Frontal cortex (tissue), 4 donors: ENCODE measurements around the gene UTP14A. TPM values are rescaled to one million over a fixed set of nuclear protein-coding genes. Genes with fewer than 3 reads are reported as not detected.
"Not testable (repeated sequence)": the region's sequence is repeated elsewhere in the genome, so short reads cannot be mapped to it uniquely, and the experiment has no call there.

Experiments used
- DNase-seq, 2 donors: peaks; one replicate each; pipeline ENCODE4 v3.0.0; 2012; ENCODE audit warnings: low spot score in 2 of 2
- FAIRE-seq: peaks from 2 replicates; lab custom pipeline; 2012; peaks lifted over from hg19 to GRCh38; lab: Jason Lieb, UNC
- total RNA-seq: library from RNA; depleted of rRNA; stranded (reverse); fragments of >200 nt; gene quantifications from one replicate; pipeline ENCODE4 v1.2.3, GENCODE V29; 2014
- donor health status: control.
- donor health status: control.
- donor health status: control.

The UTP14A gene
- total RNA-seq = 11.0 TPM

GRCh38 chrX:129905787-129906580 lies at the start of gene UTP14A:
Gene UTP14A (plus strand): TSS chrX:129906164. CDS start chrX:129906211, 47 bp downstream.
- FAIRE-seq (no peak), DNase-seq (peak; percentile 33 to 63)

GRCh38 chrX:129859134-129859533 lies 46.8 kb upstream of the UTP14A start:
- FAIRE-seq, DNase-seq: not testable (repeated sequence)

GRCh38 chrX:129866321-129866720 lies 39.6 kb upstream of the UTP14A start:
- not testable (repeated sequence) for FAIRE-seq, DNase-seq

GRCh38 chrX:129872524-129872923 lies 33.4 kb upstream of the UTP14A start:
- DNase-seq (no peak), FAIRE-seq (no peak)

GRCh38 chrX:129875669-129876068 lies 30.3 kb upstream of the UTP14A start:
- FAIRE-seq (no peak), DNase-seq (no peak)

- DNase-seq (no peak), FAIRE-seq (no peak)
These were observed 29.1 kb upstream of the UTP14A start for GRCh38 chrX:129876771-129877305.

- no peak for DNase-seq
- no peak for FAIRE-seq
These were observed 28.6 kb upstream of the UTP14A start for GRCh38 chrX:129877401-129877800.

- no peak for FAIRE-seq
- DNase-seq = no peak
These were observed 5.9 kb upstream of the UTP14A start for GRCh38 chrX:129900054-129900453.

- no peak for FAIRE-seq
These were observed 2.7 kb downstream of the UTP14A start for GRCh38 chrX:129908636-129909035.

GRCh38 chrX:129925305-129926092 lies 19.5 kb downstream of the UTP14A start:
- DNase-seq (peak in 1 of 2 donors; percentile 31), FAIRE-seq (no peak)

More at GRCh38 chrX:129908636-129909035, 2.7 kb downstream of the UTP14A start:
- DNase-seq = no peak

- DNase-seq = no peak
- no peak for FAIRE-seq
These were observed 25.0 kb downstream of the UTP14A start for GRCh38 chrX:129930941-129931410.

GRCh38 chrX:129931411-129932015 lies 25.5 kb downstream of the UTP14A start:
- FAIRE-seq = no peak

GRCh38 chrX:129932016-129932820 lies 26.3 kb downstream of the UTP14A start:
- FAIRE-seq = no peak
- peak; percentile 79 to 88 for DNase-seq

More at GRCh38 chrX:129931411-129932015, 25.5 kb downstream of the UTP14A start:
- DNase-seq = peak; percentile 80 to 83

GRCh38 chrX:129932821-129933321 lies 26.9 kb downstream of the UTP14A start:
- no peak for DNase-seq

GRCh38 chrX:129933700-129934099 lies 27.7 kb downstream of the UTP14A start:
- no peak for DNase-seq
- FAIRE-seq = no peak

More at GRCh38 chrX:129932821-129933321, 26.9 kb downstream of the UTP14A start:
- no peak for FAIRE-seq

- no peak for FAIRE-seq
- DNase-seq = no peak
These were observed 28.5 kb downstream of the UTP14A start for GRCh38 chrX:129934461-129934860.

- no peak for FAIRE-seq
These were observed 29.0 kb downstream of the UTP14A start for GRCh38 chrX:129934952-129935351.

GRCh38 chrX:129938081-129938480 lies 32.1 kb downstream of the UTP14A start:
- FAIRE-seq (no peak), DNase-seq (no peak)

More at GRCh38 chrX:129934952-129935351, 29.0 kb downstream of the UTP14A start:
- no peak for DNase-seq

GRCh38 chrX:129939986-129940385 lies 34.0 kb downstream of the UTP14A start:
- DNase-seq = no peak
- FAIRE-seq = no peak
